GM23338 (cell line): Measurements from ENCODE around the gene RINL.

Experiments used
- CREB1 ChIP-seq: fragments of 250-450 bp; sonication (Bioruptor Pico); IDR thresholded peaks from 2 replicates; pipeline ENCODE4 v1.5.0; 2020; ENCODE audit warnings: low read depth, mild to moderate bottlenecking, moderate library complexity
- CTCF ChIP-seq, 2 experiments: fragments of 200-600 bp in 1 of 2; sonication (generic) in 1 of 2; conservative IDR thresholded peaks; 2 replicates each; pipeline versions ENCODE4 v1.5.1 to v1.6.1; 2016 to 2017; ENCODE audit warnings: antibody characterized with exemption in 2 of 2, low read depth in 2 of 2, mild to moderate bottlenecking in 2 of 2, moderate library complexity in 1 of 2
- ETS1 ChIP-seq: IDR thresholded peaks from 2 replicates; pipeline ENCODE4 v1.6.1; 2016; ENCODE audit warnings: antibody characterized with exemption
- EZH2 ChIP-seq: fragments of 200-600 bp; sonication (generic); IDR thresholded peaks from one replicate; pipeline ENCODE4 v1.8.0; 2017; ENCODE audit warnings: antibody characterized with exemption, mild to moderate bottlenecking, low read depth; ENCODE audit not compliant: unreplicated experiment
- EZH2phosphoT487 ChIP-seq: fragments of 200-600 bp; sonication (generic); IDR thresholded peaks from one replicate; pipeline ENCODE4 v1.8.1; 2018; ENCODE audit warnings: antibody characterized with exemption; ENCODE audit not compliant: unreplicated experiment
- JUNB ChIP-seq: IDR thresholded peaks from one replicate; pipeline ENCODE4 v1.6.1; 2016; ENCODE audit warnings: antibody characterized with exemption; ENCODE audit not compliant: unreplicated experiment
- NANOG ChIP-seq: IDR thresholded peaks from 2 replicates; pipeline ENCODE4 v1.6.1; 2016; ENCODE audit warnings: antibody characterized with exemption, borderline replicate concordance
- POLR2AphosphoS5 ChIP-seq: IDR thresholded peaks from 2 replicates; pipeline ENCODE4 v1.6.1; 2016; ENCODE audit warnings: antibody characterized with exemption, low read depth
- REST ChIP-seq: IDR thresholded peaks from one replicate; pipeline ENCODE4 v1.6.1; 2018; ENCODE audit warnings: antibody characterized with exemption; ENCODE audit not compliant: unreplicated experiment
- STAT1 ChIP-seq: IDR thresholded peaks from one replicate; pipeline ENCODE4 v1.6.1; 2016; ENCODE audit warnings: antibody characterized with exemption; ENCODE audit not compliant: unreplicated experiment
- ZNF114 ChIP-seq: fragments of 250-450 bp; sonication (Bioruptor Pico); IDR thresholded peaks from 2 replicates; pipeline ENCODE4 v1.5.0; 2020; ENCODE audit warnings: mild to moderate bottlenecking, moderate library complexity
- ZNF331 ChIP-seq: fragments of 250-450 bp; sonication (Bioruptor Pico); IDR thresholded peaks from 2 replicates; pipeline ENCODE4 v1.5.0; 2020; ENCODE audit warnings: low read depth, mild to moderate bottlenecking, moderate library complexity
- ZNF462 ChIP-seq: fragments of 250-450 bp; sonication (Bioruptor Pico); IDR thresholded peaks from 2 replicates; pipeline ENCODE4 v1.5.0; 2020; ENCODE audit warnings: mild to moderate bottlenecking, moderate library complexity

GRCh38 chr19:38892841-38893240 lies 14.8 kb upstream of the RINL start:
- TF ChIP-seq CTCF (conservative IDR thresholded peaks at IDR 0.05; ENCODE audit: low read depth in 2 of 2) (no peak), EZH2 (no peak), REST (no peak), EZH2phosphoT487 (no peak), STAT1 (no peak), POLR2AphosphoS5 (no peak), CREB1 (no peak), ETS1 (no peak), ZNF462 (no peak), ZNF114 (no peak), ZNF331 (no peak), JUNB (no peak), NANOG (no peak)
